ENCODE results near the gene ABR.

GRCh38 chr17:1090465-1091189 lies 89.2 kb downstream of the ABR start:
- TF ChIP-seq CTCF (IDR thresholded peaks at IDR 0.05) (no peak), POLR2AphosphoS5 (IDR thresholded peaks at IDR 0.05) (no peak)

All from suprapubic skin (tissue), 3 donors.